Measurements from ENCODE around the gene LSM14B.

DNA sequence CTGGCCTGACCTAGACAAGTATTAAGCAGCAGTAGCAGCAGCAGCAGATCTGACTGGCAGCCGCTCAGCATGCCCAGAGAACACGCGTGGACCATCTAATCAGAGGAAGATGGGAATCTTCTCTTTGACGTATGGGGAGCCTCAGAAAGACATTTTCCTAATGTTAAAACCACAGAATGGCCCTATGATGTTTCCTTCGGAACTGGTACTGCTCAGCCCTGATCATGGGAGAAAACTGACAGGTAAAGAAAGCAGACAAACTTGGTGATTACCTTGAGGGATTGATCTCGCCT is 14.8 kb downstream of the LSM14B start:
- TF ChIP-seq, protein P1, sequence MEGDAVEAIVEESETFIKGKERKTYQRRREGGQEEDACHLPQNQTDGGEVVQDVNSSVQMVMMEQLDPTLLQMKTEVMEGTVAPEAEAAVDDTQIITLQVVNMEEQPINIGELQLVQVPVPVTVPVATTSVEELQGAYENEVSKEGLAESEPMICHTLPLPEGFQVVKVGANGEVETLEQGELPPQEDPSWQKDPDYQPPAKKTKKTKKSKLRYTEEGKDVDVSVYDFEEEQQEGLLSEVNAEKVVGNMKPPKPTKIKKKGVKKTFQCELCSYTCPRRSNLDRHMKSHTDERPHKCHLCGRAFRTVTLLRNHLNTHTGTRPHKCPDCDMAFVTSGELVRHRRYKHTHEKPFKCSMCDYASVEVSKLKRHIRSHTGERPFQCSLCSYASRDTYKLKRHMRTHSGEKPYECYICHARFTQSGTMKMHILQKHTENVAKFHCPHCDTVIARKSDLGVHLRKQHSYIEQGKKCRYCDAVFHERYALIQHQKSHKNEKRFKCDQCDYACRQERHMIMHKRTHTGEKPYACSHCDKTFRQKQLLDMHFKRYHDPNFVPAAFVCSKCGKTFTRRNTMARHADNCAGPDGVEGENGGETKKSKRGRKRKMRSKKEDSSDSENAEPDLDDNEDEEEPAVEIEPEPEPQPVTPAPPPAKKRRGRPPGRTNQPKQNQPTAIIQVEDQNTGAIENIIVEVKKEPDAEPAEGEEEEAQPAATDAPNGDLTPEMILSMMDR (IDR thresholded peaks at IDR 0.05; ENCODE audit: insufficient read depth, low read length): no peak
- no peak for TF ChIP-seq REST (IDR thresholded peaks at IDR 0.05; ENCODE audit: insufficient replicate concordance, low read depth)
- TF ChIP-seq SPI1 (IDR thresholded peaks at IDR 0.05; ENCODE audit: borderline replicate concordance, low read depth): no peak
- TF ChIP-seq POLR2AphosphoS5 (IDR thresholded peaks at IDR 0.05; ENCODE audit: low read depth): no peak
- TF ChIP-seq GABPA (IDR thresholded peaks at IDR 0.05; ENCODE audit: low read depth): no peak
